ENCODE measurements around the gene MEI1. TPM values are rescaled to one million over a fixed set of nuclear protein-coding genes. Genes with fewer than 3 reads are reported as not detected.

The MEI1 gene
- total and polyA plus RNA-seq, 9 of the 15 experiments (the other 6 are each of a cell fraction or from before 2014, with no cell fraction given): 0.08 to 0.68 (median 0.18) TPM; not detected in 2

DNA sequence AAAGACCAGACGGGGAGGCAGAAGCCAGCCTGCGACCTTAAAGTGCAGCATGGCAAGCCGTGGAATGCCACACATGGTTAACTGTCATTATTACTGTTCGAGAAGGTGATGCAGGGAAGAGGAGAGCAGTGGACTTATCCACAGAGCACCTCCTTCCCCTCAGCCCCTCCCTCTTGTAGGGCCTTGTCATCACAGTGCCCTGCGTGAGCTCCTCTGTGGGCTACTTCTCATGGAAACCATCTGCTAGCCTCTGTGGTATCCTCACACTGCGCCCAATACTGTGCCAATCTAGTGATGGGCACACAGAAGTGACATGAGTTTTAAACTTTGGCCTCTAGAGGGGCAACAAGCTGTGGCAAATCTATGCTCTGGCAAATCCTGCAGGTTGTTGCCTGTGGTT, 83.0 kb downstream of the MEI1 start:
- CTCF ChIA-PET (ENCODE audit: low intra/inter-chr PET ratio): no interaction called here
- no peak for DNase-seq (ENCODE audit: extremely low read depth in 1 of 4, low spot score in 3 of 4)
- no peaks in the 10 kb centered on the region for H3K9me3 ChIP-seq (replicated peaks; ENCODE audit: control insufficient read depth, insufficient read depth, low read depth, low read length)
- no peak for ATAC-seq
- BruUV-seq (replicated peaks): no TSS peak
- POLR2A ChIA-PET: interaction anchor here (0.7 to 2.1 kb wide), 3 partner anchors 9 to 686 kb away, joined by 3 to 9 read pairs (median 4); partner anchors contain the start of gene CCDC134
- peaks cover 0 to 6% of the 10 kb centered on the region in 2 experiments; a peak in 2 of 5 replicates for H3K4me1 ChIP-seq (replicated peaks in 1 of 2; ENCODE audit: control insufficient read depth in 2 of 2, insufficient read depth in 2 of 2, low read length in 2 of 2)
- no peaks in the 10 kb centered on the region for H3K9me1 ChIP-seq (ENCODE audit: control insufficient read depth, insufficient read depth, low read length)
- no peak overlapping the region for H3K4me2 ChIP-seq (ENCODE audit: insufficient read depth, low read length)
- TF ChIP-seq, protein P1, sequence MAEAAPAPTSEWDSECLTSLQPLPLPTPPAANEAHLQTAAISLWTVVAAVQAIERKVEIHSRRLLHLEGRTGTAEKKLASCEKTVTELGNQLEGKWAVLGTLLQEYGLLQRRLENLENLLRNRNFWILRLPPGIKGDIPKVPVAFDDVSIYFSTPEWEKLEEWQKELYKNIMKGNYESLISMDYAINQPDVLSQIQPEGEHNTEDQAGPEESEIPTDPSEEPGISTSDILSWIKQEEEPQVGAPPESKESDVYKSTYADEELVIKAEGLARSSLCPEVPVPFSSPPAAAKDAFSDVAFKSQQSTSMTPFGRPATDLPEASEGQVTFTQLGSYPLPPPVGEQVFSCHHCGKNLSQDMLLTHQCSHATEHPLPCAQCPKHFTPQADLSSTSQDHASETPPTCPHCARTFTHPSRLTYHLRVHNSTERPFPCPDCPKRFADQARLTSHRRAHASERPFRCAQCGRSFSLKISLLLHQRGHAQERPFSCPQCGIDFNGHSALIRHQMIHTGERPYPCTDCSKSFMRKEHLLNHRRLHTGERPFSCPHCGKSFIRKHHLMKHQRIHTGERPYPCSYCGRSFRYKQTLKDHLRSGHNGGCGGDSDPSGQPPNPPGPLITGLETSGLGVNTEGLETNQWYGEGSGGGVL (CRISPR knock-in tag; IDR thresholded peaks at IDR 0.05): no peak
- no peak for TF ChIP-seq LEF1 (IDR thresholded peaks at IDR 0.05)
- TF ChIP-seq TRIM28 (IDR thresholded peaks at IDR 0.05): no peak
- TF ChIP-seq CHCHD3 (CRISPR knock-in tag; IDR thresholded peaks at IDR 0.05): no peak
- no peak for TF ChIP-seq CREB1 (IDR thresholded peaks at IDR 0.05)
- TF ChIP-seq CREB1 (CRISPR knock-in tag; IDR thresholded peaks at IDR 0.05): no peak
- TF ChIP-seq ZNF197 (CRISPR knock-in tag; IDR thresholded peaks at IDR 0.05; ENCODE audit: low read depth): no peak
- no peak for TF ChIP-seq ZNF780A (CRISPR knock-in tag; IDR thresholded peaks at IDR 0.05)
- no peak for TF ChIP-seq RNF2 (IDR thresholded peaks at IDR 0.05)
- no peak for TF ChIP-seq CEBPG (CRISPR knock-in tag; IDR thresholded peaks at IDR 0.05)
- TF ChIP-seq CEBPG (tag; conservative IDR thresholded peaks at IDR 0.05 in 1 of 2, IDR thresholded peaks at IDR 0.05 in 1 of 2): no peak
- TF ChIP-seq HDAC2 (IDR thresholded peaks at IDR 0.05): no peak
- TF ChIP-seq, protein P2, sequence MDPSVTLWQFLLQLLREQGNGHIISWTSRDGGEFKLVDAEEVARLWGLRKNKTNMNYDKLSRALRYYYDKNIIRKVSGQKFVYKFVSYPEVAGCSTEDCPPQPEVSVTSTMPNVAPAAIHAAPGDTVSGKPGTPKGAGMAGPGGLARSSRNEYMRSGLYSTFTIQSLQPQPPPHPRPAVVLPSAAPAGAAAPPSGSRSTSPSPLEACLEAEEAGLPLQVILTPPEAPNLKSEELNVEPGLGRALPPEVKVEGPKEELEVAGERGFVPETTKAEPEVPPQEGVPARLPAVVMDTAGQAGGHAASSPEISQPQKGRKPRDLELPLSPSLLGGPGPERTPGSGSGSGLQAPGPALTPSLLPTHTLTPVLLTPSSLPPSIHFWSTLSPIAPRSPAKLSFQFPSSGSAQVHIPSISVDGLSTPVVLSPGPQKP (CRISPR knock-in tag; IDR thresholded peaks at IDR 0.05): no peak
- no peak for TF ChIP-seq ZNF507 (tag; conservative IDR thresholded peaks at IDR 0.05)
- TF ChIP-seq, protein P3, sequence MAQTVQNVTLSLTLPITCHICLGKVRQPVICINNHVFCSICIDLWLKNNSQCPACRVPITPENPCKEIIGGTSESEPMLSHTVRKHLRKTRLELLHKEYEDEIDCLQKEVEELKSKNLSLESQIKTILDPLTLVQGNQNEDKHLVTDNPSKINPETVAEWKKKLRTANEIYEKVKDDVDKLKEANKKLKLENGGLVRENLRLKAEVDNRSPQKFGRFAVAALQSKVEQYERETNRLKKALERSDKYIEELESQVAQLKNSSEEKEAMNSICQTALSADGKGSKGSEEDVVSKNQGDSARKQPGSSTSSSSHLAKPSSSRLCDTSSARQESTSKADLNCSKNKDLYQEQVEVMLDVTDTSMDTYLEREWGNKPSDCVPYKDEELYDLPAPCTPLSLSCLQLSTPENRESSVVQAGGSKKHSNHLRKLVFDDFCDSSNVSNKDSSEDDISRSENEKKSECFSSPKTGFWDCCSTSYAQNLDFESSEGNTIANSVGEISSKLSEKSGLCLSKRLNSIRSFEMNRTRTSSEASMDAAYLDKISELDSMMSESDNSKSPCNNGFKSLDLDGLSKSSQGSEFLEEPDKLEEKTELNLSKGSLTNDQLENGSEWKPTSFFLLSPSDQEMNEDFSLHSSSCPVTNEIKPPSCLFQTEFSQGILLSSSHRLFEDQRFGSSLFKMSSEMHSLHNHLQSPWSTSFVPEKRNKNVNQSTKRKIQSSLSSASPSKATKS (CRISPR knock-in tag; IDR thresholded peaks at IDR 0.05): no peak
- TF ChIP-seq, protein P4, sequence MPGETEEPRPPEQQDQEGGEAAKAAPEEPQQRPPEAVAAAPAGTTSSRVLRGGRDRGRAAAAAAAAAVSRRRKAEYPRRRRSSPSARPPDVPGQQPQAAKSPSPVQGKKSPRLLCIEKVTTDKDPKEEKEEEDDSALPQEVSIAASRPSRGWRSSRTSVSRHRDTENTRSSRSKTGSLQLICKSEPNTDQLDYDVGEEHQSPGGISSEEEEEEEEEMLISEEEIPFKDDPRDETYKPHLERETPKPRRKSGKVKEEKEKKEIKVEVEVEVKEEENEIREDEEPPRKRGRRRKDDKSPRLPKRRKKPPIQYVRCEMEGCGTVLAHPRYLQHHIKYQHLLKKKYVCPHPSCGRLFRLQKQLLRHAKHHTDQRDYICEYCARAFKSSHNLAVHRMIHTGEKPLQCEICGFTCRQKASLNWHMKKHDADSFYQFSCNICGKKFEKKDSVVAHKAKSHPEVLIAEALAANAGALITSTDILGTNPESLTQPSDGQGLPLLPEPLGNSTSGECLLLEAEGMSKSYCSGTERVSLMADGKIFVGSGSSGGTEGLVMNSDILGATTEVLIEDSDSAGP (CRISPR knock-in tag; IDR thresholded peaks at IDR 0.05): no peak
- no peaks in the 10 kb centered on the region for H4K20me1 ChIP-seq (replicated peaks; ENCODE audit: control insufficient read depth, insufficient read depth, low read length)
- FAIRE-seq: no peak
- no peaks in the 10 kb centered on the region for H3K79me2 ChIP-seq (ENCODE audit: control insufficient read depth, insufficient read depth, low read length)
- WGBS (ENCODE audit: insufficient coverage, low coverage, missing lambda C conversion rate): 23% methylated on average over 6 of the region's 6 CpGs
- H2AFZ ChIP-seq (ENCODE audit: low read depth, low read length): no peak overlapping the region
- intact Hi-C loops (cut with micrococcal nuclease) (no loop called here), in situ Hi-C loops (cut with MboI) (no loop called here)
- no peak overlapping the region for H3K4me3 ChIP-seq
- H3K27me3 ChIP-seq (ENCODE audit: control insufficient read depth in 2 of 2, insufficient read depth in 2 of 2, low read length in 2 of 2): no peaks in the 10 kb centered on the region
- no peak overlapping the region for H3K9ac ChIP-seq (ENCODE audit: insufficient read depth in 1 of 2, low read depth in 2 of 2, low read length in 2 of 2)
- H3K27ac ChIP-seq (ENCODE audit: extremely low read depth, low read depth, low read length): no peak overlapping the region
- no peaks in the 10 kb centered on the region for H3K36me3 ChIP-seq (ENCODE audit: control insufficient read depth, insufficient read depth, low read length)

All from K562 (cell line).